MCF 10A (cell line): ENCODE measurements around the gene MRPL44. TPM values are rescaled to one million over a fixed set of nuclear protein-coding genes. Genes with fewer than 3 reads are reported as not detected.

Source experiments
- BruUV-seq: library from RNA; stranded (reverse); fragments of 400-500 nt; replicated peaks from 2 replicates; lab custom pipeline; 2021; lab: Mats Ljungman, UMichigan
- CTCF ChIA-PET: fragments of 300-600 bp; sonication (Branson Sonifier 250); formaldehyde crosslinking; extraction: SDS; loops from one replicate; lab custom pipeline; 2021; ENCODE audit warnings: antibody characterized with exemption, inconsistent platforms; lab: Yijun Ruan, JAX
- POLR2A ChIA-PET: fragments of 300-600, 350-650 bp; sonication (Branson Sonifier 250); formaldehyde crosslinking; extraction: SDS; loops from one replicate; lab custom pipeline; 2020; ENCODE audit warnings: antibody characterized with exemption, inconsistent platforms; lab: Yijun Ruan, JAX
- DNase-seq: peaks from one replicate; pipeline ENCODE4 v3.0.0-alpha.2; 2018; ENCODE audit not compliant: unreplicated experiment
- H3K27ac Mint-ChIP-seq: one replicate; pipeline ENCODE4 v1.8.0; 2022; ENCODE audit warnings: mild to moderate bottlenecking, low read depth, mixed read lengths; ENCODE audit not compliant: unreplicated experiment
- H3K27me3 Mint-ChIP-seq: one replicate; pipeline ENCODE4 v1.8.0; 2022; ENCODE audit warnings: mixed read lengths; ENCODE audit not compliant: insufficient read depth, unreplicated experiment
- H3K36me3 Mint-ChIP-seq: one replicate; pipeline ENCODE4 v1.8.0; 2022; ENCODE audit warnings: mild to moderate bottlenecking, moderate library complexity, mixed read lengths; ENCODE audit not compliant: insufficient read depth, unreplicated experiment
- H3K4me1 Mint-ChIP-seq: one replicate; pipeline ENCODE4 v1.8.0; 2022; ENCODE audit warnings: mixed read lengths; ENCODE audit not compliant: insufficient read depth, unreplicated experiment
- H3K4me3 Mint-ChIP-seq: one replicate; pipeline ENCODE4 v1.8.0; 2022; ENCODE audit warnings: mild to moderate bottlenecking, moderate library complexity, mixed read lengths; ENCODE audit not compliant: unreplicated experiment
- H3K9me3 Mint-ChIP-seq: one replicate; pipeline ENCODE4 v1.8.0; 2022; ENCODE audit warnings: mixed read lengths; ENCODE audit not compliant: unreplicated experiment
- intact Hi-C: fragments of 100-400 bp; cut with micrococcal nuclease; formaldehyde crosslinking; loops from 2 replicates; pipeline ENCODE4 v1.14.1; 2022
- total RNA-seq: library from RNA; stranded (reverse); gene quantifications from 2 replicates; pipeline ENCODE4 v1.2.3, GENCODE V29; 2022
- TF ChIP-seq, protein P1 (sequence below): fragments of 200-600 bp; IDR thresholded peaks from one replicate; pipeline ENCODE4 v1.8.0; 2022; ENCODE audit warnings: antibody characterized with exemption, mild to moderate bottlenecking; ENCODE audit not compliant: unreplicated experiment

Gene MRPL44
- total RNA-seq, 1 experiment from 2014 or later: 27.4 TPM

DNA sequence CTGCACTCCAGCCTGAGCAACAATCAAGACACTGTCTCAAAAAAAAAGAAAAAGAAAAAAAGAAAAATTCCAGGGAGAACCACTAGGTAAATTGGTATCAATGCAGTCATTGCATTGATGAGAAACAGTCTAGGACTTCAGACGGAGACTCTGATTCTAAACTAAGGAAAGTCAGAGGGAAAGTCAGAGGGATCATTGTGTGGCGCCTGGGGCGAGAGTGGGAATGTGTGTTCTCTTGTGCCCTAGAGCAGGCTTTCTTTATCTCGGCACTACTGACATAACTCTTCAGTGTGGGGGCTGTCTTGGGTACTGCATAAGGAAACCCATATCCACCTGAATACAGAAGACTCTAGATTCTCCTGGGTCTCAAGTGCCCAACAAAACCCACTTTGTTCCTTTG is 57.1 kb downstream of the MRPL44 start:
- DNase-seq: no peak
- TF ChIP-seq, protein P1, sequence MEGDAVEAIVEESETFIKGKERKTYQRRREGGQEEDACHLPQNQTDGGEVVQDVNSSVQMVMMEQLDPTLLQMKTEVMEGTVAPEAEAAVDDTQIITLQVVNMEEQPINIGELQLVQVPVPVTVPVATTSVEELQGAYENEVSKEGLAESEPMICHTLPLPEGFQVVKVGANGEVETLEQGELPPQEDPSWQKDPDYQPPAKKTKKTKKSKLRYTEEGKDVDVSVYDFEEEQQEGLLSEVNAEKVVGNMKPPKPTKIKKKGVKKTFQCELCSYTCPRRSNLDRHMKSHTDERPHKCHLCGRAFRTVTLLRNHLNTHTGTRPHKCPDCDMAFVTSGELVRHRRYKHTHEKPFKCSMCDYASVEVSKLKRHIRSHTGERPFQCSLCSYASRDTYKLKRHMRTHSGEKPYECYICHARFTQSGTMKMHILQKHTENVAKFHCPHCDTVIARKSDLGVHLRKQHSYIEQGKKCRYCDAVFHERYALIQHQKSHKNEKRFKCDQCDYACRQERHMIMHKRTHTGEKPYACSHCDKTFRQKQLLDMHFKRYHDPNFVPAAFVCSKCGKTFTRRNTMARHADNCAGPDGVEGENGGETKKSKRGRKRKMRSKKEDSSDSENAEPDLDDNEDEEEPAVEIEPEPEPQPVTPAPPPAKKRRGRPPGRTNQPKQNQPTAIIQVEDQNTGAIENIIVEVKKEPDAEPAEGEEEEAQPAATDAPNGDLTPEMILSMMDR: no peak
- H3K27me3 Mint-ChIP-seq: no peaks in the 10 kb centered on the region
- H3K4me3 Mint-ChIP-seq: no peak overlapping the region
- no TSS peak for BruUV-seq
- peaks cover 30% of the 10 kb centered on the region for H3K4me1 Mint-ChIP-seq
- no peaks in the 10 kb centered on the region for H3K9me3 Mint-ChIP-seq
- POLR2A ChIA-PET: interaction anchor here (1.1 kb wide), 1 partner anchor 22 kb away, joined by 3 read pairs; no protein-coding TSS in a partner anchor
- no peak overlapping the region for H3K27ac Mint-ChIP-seq
- CTCF ChIA-PET: no interaction called here
- intact Hi-C loops: no loop called here
- H3K36me3 Mint-ChIP-seq: no peaks in the 10 kb centered on the region

DNA sequence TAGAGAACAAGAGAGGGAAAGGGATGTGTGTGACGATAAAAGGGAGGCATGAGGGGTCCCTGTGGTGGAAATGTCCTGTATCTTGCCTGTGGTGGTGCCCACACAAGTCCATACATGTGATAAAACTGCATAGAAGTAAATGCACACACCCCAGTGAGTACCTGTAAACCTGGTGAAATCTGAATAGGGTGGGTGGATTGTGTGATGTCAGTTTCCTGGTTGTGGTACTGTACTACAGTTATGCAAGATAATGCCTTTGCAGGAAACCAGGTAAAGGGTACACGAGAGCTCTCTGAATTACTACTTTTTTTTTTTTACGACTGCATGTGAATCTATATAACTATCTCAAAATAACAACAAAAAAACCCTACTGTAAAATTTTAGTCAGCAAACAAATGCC is 59.7 kb downstream of the MRPL44 start:
- intact Hi-C loops: no loop called here
- no peaks in the 10 kb centered on the region for H3K27me3 Mint-ChIP-seq
- TF ChIP-seq, protein P1: no peak
- ChIA-PET CTCF (interaction anchor here (0.7 to 1.2 kb wide), 6 partner anchors 10 to 268 kb away, joined by 3 to 9 read pairs (median 3); no protein-coding TSS in a partner anchor), POLR2A (no interaction called here)
- no peak for DNase-seq
- H3K4me1 Mint-ChIP-seq: peaks cover 35% of the 10 kb centered on the region
- H3K27ac Mint-ChIP-seq: peak overlapping the region; percentile 46
- no peaks in the 10 kb centered on the region for H3K9me3 Mint-ChIP-seq
- no TSS peak for BruUV-seq
- no peak overlapping the region for H3K4me3 Mint-ChIP-seq
- H3K36me3 Mint-ChIP-seq: peaks cover 4% of the 10 kb centered on the region

Other genes starting within 250 kb of the MRPL44 start
- 56.9 and 57.7 TPM in 2 replicates for gene AP1S3, start 119.9 kb upstream of the MRPL44 start, total RNA-seq
- gene WDFY1, start 12.1 kb upstream of the MRPL44 start, total RNA-seq: 36.9 and 41.8 TPM in 2 replicates
- 176 and 231 TPM in 2 replicates for gene SERPINE2, start 81.8 kb downstream of the MRPL44 start, total RNA-seq